ENCODE measurements around the gene JAZF1.

JAZF1 gene

DNA sequence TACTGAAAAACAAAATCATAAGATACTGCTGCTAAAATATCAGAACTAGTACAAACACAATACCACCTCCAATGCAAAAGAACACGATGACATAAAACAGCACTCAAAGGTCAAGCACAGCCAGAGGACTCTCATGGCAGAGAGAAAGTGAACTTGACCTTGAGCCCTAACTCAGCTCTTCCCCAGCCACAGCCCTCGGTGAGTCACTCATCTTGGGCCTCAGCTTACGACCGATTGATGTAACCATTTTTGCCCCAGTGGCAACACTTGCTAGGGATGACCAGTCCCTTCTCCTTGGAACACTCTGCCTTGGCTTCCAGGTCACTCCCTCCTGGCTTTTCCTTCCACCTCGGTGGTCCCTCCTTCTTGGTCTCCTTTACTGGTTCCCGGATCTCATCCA, 77.8 kb downstream of the JAZF1 start:
- DNase-seq, result no peak

DNA sequence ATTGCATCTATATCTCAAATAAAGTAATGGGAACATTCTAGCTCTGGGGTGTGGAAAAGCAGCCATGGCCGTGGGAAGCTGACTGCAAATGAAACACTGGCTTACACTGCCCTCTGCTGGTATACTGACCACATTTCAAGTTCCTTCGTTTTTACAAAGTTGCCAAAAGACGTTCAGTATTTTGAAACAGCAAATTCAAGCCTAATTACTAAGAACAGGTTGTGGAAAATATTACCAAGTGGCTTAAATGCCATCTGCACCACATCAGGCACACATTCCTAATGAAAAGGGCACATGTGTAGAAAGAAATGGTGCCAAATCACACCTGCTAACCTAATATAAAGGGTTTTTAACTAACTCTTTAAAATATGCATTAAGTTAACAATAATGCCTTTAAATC, 83.9 kb downstream of the JAZF1 start:
- DNase-seq, result peak; percentile 18

DNA sequence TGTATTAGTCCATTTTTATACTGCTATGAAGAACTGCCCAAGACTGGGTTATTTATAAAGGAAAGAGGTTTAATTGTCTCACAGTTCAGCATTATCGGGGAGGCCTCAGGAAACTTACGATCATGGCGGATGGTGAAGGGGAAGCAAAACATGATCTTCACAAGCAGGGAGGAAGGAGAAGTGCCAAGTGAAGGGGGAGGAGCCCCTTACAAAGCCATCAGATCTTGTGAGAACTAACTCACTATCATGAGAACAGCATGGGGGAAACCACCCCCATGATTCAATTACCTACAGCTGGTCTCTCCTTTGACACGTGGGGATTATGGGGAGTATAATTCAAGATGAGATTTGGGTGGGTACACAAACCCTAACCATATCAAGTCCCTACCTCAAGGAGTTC, 85.4 kb downstream of the JAZF1 start:
- DNase-seq, result no peak

DNA sequence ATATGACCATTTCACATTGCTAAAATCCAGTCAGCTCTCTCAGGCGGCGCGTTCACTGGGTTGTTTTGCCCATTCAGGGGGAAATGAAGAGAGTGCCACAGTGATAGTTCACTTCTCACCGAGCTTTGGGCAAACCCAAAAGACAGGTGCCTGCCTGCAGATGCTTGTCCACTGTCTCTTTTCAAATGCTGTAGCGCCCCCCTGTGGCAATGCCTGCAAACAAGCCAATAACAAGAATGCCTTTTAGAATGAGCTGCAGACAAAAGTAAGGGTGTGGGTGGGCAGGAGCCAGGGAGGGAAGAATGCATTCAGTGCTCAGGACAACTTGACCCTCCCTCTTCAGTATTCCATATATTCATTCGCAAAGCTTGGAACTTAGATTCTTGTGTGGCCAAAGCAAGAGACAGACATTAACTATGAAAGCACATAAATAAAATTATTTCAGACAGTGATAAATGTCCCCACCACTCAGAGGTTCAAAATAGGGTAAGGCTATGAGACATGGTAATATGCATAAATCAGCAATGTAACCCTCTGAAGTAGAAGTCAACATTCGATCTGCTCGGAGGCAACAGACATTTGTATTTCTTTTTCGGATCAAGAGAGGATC, 86.9 kb downstream of the JAZF1 start:
- peak; percentile 59 for DNase-seq

DNA sequence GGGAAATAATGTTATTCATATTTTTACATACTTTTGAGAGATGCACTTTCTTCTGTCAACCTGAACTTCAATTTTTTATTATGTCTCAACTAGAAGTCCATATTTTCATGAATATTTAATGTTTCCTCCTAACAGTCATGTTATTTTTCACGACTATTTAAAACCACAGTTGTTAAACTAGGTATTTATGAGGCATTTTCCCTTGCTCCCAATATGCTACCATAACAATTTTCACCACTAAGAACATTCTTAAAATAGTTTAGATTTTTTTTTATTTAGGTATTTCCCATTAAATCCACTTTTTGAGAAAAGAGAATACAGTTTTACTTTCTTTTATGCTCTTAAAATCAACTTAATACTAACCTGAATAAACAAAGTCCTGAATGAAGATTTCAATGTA, 89.4 kb downstream of the JAZF1 start:
- DNase-seq, result no peak

DNA sequence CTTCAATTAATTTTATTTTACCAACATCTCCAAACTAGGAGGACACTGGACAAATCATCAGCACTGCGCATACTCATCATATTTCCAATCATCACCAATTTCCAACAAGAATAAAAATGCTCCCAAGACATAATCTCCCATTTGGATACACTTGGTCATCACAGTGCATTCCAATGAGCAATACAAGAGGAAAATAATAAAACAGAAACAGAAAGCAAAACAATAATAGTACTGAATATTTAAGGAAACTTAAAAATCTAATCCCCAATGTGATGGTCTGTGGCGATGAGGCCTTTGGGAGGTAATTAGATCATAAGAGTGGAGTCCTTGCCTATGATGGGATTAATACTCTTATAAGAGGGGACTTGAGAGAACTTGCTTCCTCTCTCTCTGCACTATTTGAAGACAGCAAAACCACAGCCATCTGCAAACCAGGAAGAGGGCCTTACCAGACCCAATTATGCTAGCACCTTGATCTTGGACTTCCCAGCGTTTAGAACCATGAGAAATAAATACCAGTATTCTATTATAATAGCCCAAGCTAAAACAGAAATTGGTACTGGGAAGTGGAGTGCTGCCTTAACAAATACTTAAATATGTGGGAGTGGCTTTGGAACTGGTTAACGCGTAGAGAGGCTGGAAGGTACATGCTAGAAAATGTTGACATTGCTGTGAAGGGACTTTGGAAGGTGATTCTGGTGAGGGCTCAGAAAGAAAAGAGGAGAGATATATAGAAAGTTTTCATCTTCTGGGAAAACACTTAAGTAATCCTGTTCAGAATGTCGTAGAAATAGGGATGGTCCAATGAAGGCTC, 91.5 kb downstream of the JAZF1 start:
- DNase-seq, result no peak

DNA sequence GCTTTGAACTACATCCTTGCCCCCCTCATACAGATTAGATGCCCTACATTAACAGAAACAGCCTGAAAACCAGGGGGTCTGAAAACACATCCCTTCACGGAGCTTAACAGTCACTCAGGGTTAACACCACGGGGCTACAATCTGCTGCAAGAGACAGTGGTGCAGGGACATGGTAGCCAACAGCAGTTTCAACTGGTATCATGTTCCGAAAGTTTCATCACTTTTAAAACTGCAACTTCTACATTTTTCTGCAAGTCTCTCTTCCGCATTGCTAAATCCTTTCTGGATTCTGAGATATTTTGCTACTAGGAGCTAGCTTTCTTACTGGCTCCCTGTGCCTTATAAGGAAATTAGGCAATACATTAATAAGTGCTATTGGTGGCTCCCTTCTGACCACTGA, 92.6 kb downstream of the JAZF1 start:
- no peak for DNase-seq

DNA sequence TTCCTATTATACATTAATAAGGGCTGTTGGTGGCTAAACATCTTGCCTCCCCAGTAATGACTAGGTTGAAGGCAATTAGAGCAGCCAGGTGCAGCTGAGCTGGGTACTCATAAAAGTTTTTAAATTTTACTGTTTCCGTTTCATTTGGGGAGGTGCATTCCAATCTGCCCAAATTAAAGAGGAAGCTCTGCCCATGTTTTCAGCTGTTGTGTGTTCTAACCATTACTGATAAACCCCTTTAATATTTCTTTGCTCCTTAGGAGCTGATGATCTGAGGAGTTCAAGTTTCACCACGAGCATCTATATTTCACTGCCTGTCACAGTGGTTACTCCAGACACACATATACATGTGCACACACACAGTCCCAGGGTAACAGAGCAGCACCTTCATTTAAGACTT, 94.4 kb downstream of the JAZF1 start:
- DNase-seq, result no peak

DNA sequence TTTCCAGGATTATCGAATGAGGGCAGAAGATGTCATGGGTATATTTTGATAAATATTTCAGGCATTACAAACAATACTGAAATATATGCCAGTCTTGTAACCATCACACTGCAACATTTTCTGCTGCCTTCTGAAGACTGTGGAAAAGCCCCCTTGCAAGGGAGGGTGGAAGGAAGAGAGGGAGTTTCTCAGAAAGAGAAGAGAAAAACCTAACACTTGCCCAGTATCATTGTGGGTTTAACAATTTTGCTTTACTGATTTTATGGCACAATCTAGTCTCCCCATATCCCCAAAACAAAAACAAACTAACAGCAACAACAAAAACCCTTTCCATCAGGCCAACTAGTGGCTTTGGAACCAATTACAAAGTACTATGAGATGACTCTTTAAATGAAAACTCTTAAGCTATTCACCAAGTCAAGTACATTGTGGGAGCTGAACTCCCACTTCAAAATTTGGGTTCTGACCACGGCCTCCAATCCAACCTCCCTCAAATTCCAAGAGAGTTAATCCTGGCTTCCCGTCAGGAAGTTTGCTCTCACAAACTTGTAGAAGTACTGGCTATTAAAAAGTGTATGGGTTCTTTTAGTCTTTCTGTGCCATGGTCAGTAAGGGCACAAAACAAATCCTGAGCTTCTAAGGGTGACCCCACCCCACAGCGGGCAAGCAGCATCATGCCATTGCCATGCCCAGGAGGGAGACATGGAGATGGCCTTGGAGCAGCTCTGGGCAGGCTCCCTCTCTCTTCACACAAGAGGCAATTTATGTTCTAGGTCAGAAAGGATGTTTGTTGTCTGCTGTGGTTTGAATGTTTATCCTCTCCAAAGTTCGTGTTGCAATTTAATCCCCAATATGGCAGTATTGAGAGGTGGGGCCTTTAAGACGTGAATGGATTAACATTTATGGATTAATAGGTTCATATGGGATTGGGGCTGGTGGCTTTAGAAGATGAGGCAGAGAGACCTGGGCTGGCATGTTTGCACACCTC, 96.3 kb downstream of the JAZF1 start:
- no peak for DNase-seq

DNA sequence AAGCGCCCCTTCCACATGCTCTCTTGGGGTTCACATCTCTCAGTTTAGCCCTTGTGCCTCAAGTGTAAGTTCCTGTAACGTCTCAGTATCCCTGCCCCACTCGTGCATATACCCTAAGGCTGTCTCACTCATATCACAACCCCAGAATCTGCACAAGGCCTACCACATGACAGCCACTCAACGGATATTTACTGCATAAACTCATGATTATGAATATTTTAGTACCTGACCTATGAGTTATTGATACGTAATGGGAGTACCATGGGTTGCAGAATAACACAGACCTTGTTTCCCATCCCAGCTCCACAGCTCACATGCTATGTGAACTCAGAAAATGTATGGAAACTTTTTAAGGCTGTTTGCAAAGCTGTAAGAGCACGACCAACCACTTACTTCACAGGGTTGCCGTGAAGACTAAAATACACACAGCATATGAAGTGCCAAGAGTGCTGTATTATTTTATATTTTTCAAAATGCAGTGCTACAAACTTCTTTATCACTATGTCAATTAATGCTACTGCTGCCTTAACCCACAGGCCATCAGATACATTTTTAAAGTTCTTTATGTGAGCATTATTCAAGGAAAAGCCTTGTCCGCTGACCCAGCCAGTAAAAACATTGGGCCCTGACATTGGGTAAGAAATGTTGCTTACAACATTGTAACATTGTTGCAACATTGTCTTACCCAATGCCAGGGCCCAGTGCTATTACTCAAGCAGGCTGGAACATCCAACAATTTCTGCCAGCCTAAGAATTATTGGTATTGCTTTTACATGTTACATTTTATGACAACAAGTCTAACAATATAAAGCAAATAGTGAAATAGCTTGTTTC, 97.2 kb downstream of the JAZF1 start:
- DNase-seq, result no peak

DNA sequence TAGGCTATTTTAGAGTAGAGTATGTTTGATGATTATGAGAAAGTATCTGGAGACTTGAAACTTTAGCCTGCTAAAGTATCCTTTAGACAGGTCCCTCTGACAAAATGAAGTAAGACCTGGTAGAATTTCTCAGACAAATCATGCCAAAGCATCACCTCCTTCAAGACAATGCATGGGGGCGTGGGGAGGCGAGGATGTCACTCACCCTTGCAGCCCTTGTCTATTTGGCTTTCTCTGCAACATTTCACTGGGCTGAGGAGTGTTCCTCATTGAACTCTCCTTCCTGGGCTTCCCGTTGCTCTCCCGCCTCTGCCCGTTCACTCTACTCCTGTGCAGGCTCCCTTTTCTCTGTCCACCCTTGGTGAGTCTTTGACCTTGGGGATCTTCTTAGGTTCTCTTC, 98.5 kb downstream of the JAZF1 start:
- no peak for DNase-seq

DNA sequence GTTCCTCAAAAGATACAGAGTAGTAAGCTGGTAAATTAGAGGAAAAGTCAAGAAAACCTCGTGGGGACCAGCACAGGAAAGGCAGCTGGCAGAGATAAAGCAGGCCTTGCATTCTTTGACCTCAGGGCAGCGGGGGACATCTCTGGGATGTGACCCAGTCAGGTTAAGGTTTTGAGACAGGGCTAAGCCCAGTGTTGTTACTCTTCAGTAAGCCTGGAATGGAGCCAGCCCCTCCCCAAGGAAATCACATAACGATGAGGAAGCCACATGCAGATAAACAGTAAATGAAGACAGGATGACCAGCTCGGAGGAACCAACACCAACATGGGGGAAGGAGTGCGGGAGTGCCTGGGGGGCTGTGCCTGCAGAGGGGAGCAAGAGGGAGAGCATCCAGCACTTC, 99.6 kb downstream of the JAZF1 start:
- DNase-seq, result peak; percentile 34

DNA sequence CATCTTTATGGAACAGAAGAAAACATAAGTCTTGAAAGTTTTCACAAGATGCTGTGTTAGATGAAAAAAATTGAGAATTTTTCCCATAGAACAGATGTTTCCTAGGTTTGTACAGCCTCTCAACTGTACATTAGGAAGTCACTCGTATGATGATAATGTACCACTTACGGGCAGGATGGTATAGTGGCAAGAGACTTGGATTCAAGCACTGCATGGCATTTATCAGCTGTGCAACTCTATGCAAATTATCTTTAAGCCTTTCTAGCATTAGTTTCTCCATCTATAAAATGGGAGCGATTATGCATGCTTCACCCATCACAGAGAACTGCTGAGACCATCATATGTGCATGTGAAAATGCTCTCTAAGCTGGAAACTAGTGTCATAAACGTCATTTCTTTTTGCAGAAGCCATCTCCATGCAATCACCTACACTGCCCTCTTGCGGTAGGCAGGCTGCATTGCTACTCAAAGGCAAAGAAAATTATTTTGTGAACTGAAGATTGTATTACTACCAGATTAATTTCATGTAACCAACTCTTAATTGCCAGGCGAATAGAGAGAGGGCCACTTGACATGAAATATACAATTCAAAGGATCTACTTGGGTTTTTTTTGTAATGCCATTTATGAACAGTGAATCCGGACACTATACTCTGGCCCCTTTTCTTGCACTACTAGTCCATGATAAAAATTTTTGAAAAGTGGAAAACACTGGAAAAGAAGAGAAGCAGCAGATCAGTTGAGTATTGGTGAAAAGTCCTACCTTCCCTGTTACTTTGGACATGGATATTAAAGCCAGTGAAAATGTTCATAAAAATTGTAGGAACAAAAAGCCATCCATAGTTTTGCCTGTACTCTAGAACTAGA, 102.3 kb downstream of the JAZF1 start:
- peak; percentile 31 for DNase-seq

DNA sequence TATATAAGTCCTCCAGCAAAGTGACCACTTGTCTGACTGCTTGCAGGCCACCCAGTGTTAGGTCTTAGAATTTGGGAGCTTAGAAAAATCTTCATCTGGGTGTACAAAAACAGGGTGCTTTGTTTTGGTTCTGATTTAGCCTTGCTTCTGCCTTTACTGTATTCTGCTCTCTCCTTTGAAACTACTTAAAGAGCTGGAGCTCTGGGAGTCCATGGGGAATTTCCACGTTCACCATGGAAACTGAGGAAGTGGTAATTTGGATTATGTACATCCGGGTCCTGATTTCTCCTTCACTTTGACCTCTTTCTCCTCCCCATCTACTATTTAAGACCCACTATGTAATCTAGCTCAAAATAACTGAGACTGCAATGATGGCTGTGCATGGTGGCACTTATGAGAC, 103.0 kb downstream of the JAZF1 start:
- no peak for DNase-seq

DNA sequence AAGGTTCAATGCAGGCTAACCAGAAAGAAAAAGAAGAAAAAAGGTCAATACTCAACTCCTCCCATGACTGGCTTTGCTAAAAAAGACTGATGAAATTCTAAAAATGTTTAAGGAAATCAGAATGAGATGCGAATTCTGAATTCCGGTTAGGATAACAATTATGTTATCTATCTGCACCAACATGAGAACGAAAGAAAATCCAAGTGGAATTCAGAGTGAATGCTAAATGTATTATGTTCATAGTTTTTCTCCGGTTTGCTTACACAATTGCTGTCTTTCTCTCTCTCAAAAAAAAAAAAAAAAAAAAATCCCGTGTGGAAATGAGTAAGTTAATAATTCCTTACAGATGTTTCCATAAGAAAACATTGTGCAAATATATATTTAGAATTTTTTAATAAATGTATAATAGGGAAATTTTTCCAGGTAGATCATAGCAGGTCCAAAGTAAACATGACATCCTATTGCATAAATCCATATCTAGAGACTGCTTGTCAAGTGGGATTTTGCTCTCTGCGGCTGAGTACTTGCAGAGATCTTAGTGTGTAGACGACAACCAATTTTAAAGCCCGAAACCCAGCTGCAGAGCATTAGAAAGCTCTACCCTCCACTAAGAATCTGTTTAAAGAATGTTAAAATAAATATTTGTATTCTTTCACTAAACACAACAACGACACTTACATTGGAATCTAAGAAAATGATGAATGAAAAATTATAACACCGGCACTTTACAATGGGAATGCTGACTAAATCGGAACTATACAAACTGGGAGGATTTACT, 104.0 kb downstream of the JAZF1 start:
- no peak for DNase-seq

DNA sequence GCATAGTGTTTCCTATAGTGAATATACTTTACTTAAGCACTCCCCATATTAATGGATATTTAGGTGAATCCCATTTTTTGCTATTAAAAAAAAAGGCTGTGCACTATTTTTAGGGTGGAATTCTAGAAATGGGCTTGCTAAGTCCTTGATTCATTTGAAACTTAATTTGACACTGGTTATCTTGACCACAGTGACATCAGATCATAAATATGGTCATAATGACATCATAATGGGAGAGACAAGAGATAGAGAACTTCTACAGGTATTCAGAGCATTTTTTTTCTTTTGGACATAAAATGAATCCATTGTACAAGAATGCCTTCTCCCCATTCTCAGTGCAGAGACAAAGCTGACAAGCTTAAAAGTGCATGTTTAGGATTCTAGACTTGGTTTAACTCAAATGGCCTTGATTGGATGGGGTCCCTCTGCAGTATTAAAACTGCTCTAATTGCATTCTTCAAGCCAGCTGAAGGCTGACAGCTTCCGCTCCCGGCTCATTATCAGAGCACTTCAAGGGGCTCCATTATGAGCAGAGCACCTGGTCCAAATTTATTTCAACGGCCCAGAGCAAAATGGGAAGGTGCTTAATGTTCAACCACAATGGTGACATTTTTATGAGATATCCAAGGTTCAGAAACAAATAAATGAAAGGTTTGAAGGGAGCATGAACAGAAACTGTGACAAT, 104.8 kb downstream of the JAZF1 start:
- no peak for DNase-seq

DNA sequence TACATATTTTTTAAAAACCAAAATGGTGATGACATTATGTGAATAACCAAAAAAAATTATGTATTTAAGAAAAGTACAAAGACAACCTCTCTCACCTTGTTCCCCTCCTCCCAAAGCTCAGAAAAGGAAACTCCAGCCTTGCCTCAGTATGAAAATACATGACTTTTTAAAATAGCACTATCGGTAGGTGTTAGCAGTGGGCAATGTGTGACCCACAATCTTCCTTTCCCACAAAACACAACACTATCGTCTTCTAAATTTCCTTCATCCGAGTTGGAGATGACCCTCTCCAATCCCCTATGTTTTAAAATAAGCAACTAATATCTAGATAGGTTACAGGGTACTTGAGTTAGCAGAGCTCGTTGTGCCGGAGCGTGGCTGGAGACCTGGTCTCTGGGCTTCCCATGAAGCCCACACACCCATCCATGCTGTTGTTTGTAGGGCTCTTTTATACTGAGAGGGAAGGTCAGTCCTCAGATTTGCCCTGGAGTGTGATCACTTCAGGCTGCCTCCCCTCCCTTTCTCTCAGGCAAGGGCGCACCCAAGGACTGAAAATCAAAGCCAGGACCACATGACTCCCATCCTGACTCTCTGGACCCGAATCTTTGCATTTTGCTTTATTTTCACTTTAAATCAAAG, 107.6 kb downstream of the JAZF1 start:
- no peak for DNase-seq

DNA sequence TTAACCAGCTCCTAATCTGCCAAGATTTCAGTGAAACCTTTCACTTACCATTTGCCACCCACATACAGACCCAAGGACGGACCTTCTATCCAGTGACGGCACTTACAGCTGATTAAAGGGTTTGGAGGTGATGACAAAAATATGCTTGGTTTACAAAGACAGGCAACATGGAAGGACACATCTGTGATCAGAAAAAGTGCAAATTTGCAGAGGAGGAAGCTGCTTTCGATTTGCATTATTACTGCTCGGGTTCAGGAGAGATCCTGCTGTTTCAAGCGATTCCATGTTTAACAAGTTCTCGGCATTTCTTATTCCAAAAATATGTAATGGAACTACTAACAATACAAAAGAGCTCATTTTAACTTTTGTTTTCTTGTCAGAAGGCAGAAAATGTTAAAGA, 109.0 kb downstream of the JAZF1 start:
- no peak for DNase-seq

DNA sequence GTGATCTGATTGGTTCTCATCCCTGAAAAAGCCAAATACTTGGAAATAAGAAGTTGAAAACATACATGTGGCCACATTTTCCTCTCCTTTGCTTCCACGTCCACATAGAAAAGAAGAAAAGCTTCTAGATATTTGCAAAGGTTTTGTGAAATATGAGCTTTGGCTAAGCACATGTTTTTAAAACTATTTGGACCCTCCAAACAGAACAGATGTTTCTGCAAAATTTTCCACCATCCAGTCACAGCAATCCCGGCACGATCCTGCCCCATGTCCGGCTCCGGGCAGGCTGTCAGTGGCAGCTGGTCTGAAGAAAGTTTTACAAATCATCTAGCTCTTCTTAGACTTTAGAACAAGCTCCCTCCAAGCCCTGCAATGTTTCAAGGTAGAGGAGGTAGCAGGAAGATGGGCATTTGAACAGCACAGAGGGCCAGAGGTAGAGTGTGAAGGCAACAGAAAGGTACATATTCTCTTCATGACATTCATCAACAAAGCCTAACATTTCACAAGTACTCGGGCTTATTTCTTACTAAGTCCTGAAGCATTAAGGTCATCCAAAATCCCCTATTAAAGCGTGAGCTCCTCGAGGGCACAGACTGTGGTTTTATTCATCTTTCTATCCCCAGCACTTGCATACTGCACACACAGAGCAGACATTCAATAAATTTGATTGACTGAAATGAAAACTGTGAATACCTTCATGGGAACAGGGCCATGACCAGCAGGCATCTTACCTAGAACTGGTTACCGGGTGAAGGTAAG, 110.1 kb downstream of the JAZF1 start:
- DNase-seq, result no peak

Data from GDM1 (cell line).